ENCODE data around the gene FETUB.

- TF ChIP-seq POLR2A (IDR thresholded peaks at IDR 0.05) = no peak
- TF ChIP-seq CTCF (IDR thresholded peaks at IDR 0.05) = no peak
Observed at GRCh38 chr3:186664506-186664905, 24.3 kb downstream of the FETUB start.

All from adrenal gland (tissue), 5 donors.